ENCODE measurements around the gene PCMTD2.

- TF ChIP-seq POLR2AphosphoS5 (IDR thresholded peaks at IDR 0.05; ENCODE audit: low read depth, low read length) = no peak
- no peak for TF ChIP-seq REST (IDR thresholded peaks at IDR 0.05; ENCODE audit: insufficient read depth in 1 of 2, low read depth in 2 of 2, low read length in 2 of 2)
- no peak for TF ChIP-seq SIN3A (IDR thresholded peaks at IDR 0.05; ENCODE audit: borderline replicate concordance, insufficient read depth, low read length)
- no peak for TF ChIP-seq TAF1 (IDR thresholded peaks at IDR 0.05; ENCODE audit: borderline replicate concordance, insufficient read depth, low read length)
- TF ChIP-seq FOXP2 (optimal IDR thresholded peaks at IDR 0.05; ENCODE audit: borderline replicate concordance, extremely low read depth, extremely low read length, insufficient read depth) = no peak
Observed at GRCh38 chr20:64216036-64216435, 39.5 kb upstream of the PCMTD2 start.

Measured in PFSK-1 (cell line).